ENCODE results near the gene TSC22D4.

DNA sequence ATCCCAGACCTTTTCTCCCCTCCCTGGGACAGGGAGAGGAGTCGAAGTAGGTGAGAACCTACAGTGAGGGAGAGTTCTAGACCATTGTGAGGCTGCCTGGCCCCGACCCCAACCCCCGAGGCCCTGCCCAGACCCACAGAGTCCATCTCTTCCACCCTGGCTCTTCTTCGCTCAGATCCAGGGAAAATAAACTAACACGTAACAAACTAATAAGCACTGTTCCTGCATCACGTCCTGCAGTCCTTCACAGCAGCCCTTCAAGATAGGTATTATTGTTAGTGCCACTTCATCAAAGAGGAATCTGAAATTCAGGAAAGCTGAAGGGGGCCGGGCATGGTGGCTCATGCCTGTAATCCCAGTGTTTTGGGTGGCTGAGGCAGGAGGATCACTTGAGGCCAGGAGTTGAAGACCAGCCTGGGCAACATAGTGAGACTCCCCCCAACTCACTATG is 14.8 kb downstream of the TSC22D4 start, which contains the start of gene SPACDR:
- TF ChIP-seq, protein P1, sequence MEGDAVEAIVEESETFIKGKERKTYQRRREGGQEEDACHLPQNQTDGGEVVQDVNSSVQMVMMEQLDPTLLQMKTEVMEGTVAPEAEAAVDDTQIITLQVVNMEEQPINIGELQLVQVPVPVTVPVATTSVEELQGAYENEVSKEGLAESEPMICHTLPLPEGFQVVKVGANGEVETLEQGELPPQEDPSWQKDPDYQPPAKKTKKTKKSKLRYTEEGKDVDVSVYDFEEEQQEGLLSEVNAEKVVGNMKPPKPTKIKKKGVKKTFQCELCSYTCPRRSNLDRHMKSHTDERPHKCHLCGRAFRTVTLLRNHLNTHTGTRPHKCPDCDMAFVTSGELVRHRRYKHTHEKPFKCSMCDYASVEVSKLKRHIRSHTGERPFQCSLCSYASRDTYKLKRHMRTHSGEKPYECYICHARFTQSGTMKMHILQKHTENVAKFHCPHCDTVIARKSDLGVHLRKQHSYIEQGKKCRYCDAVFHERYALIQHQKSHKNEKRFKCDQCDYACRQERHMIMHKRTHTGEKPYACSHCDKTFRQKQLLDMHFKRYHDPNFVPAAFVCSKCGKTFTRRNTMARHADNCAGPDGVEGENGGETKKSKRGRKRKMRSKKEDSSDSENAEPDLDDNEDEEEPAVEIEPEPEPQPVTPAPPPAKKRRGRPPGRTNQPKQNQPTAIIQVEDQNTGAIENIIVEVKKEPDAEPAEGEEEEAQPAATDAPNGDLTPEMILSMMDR (IDR thresholded peaks at IDR 0.05): no peak
- no peak for TF ChIP-seq POLR2A (IDR thresholded peaks at IDR 0.05)
